ENCODE results near the gene TAF15.

Gene TAF15

DNA sequence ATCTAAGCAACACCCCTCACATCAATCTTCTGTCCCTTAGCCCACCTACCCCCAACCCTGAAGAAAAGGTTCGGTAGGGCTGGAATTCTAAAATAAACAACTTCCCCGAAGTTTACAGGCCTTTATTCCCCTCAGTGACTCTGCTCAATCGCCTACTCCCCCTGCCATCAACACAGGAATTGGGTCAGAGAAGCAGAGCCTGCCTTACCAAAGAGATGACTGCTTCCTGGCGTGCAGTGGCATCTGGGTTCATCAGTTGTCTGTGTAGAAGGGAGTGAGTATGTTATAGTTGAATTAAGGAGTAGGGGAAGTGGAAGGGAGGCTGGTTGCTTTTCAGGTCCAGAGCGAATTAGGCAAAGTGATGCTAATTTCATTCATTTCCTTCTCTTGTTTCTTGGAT, 46.7 kb downstream of the TAF15 start:
- no peaks in the 10 kb centered on the region for H3K27me3 ChIP-seq
- no peak for DNase-seq
- intact Hi-C loops (cut with DNase I; ENCODE audit: low total_unique reads) = no loop called here
- TF ChIP-seq, protein P1, sequence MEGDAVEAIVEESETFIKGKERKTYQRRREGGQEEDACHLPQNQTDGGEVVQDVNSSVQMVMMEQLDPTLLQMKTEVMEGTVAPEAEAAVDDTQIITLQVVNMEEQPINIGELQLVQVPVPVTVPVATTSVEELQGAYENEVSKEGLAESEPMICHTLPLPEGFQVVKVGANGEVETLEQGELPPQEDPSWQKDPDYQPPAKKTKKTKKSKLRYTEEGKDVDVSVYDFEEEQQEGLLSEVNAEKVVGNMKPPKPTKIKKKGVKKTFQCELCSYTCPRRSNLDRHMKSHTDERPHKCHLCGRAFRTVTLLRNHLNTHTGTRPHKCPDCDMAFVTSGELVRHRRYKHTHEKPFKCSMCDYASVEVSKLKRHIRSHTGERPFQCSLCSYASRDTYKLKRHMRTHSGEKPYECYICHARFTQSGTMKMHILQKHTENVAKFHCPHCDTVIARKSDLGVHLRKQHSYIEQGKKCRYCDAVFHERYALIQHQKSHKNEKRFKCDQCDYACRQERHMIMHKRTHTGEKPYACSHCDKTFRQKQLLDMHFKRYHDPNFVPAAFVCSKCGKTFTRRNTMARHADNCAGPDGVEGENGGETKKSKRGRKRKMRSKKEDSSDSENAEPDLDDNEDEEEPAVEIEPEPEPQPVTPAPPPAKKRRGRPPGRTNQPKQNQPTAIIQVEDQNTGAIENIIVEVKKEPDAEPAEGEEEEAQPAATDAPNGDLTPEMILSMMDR (IDR thresholded peaks at IDR 0.05) = no peak
- peaks cover 0 to 33% (median 16%) of the 10 kb centered on the region in 3 donors for H3K36me3 ChIP-seq
- no peak overlapping the region for H3K27ac ChIP-seq
- no peak overlapping the region for H3K4me3 ChIP-seq
- H3K4me1 ChIP-seq = no peaks in the 10 kb centered on the region
- H3K9me3 ChIP-seq = no peaks in the 10 kb centered on the region

DNA sequence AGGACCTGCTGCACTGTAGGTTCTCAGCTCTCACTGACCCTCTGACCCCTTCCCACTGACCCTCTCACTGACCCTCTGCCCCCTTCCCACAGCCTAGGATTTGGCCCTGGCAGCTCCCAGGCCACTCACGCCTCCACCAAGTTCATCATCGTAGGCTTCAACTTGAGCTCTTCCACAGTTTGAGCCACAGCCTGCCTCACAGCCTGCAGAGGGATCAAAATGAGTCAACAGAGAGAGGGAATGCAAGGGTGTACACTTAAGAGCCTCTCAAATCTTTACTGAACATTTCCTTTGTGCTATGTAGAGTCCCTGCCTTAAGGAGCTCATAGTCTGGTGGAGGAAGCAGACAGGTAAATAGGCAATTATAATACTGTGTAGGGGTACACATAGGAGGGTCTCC, 47.3 kb downstream of the TAF15 start:
- Histone ChIP-seq H3K4me3 (no peak overlapping the region), H3K36me3 (peaks cover 0 to 33% (median 12%) of the 10 kb centered on the region in 3 donors), H3K27me3 (no peaks in the 10 kb centered on the region), H3K27ac (no peak overlapping the region), H3K9me3 (no peaks in the 10 kb centered on the region), H3K4me1 (no peaks in the 10 kb centered on the region)
- intact Hi-C loops (cut with DNase I; ENCODE audit: low total_unique reads) = no loop called here
- no peak for DNase-seq
- TF ChIP-seq, protein P1 (IDR thresholded peaks at IDR 0.05) = no peak

DNA sequence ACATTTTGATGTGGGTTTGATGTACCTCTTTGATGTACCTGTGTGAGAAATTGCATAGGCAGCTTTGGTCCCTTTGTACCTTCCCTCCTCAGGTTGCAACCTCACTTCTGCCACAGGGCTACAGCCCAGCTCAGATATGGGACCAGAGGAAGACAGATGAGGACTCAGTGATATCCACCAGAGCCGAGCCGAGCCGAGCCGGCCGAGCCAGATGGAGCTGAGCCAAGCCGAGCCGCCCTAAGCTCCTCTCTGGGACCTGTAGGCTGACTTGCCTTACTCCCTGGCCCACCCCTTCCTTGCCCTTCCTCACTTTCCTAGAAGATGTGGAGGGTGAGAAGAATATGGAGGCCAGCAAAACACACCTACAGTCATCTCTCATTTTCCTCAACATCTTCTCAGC, 55.6 kb downstream of the TAF15 start:
- Histone ChIP-seq H3K27ac (no peak overlapping the region), H3K4me3 (no peak overlapping the region), H3K27me3 (no peaks in the 10 kb centered on the region), H3K36me3 (peaks cover 0 to 6% (median 0%) of the 10 kb centered on the region in 3 donors), H3K4me1 (peaks cover 0 to 10% (median 0%) of the 10 kb centered on the region in 4 donors), H3K9me3 (no peaks in the 10 kb centered on the region)
- DNase-seq = no peak
- TF ChIP-seq, protein P1 (IDR thresholded peaks at IDR 0.05) = no peak
- intact Hi-C loops (cut with DNase I; ENCODE audit: low total_unique reads) = no loop called here

DNA sequence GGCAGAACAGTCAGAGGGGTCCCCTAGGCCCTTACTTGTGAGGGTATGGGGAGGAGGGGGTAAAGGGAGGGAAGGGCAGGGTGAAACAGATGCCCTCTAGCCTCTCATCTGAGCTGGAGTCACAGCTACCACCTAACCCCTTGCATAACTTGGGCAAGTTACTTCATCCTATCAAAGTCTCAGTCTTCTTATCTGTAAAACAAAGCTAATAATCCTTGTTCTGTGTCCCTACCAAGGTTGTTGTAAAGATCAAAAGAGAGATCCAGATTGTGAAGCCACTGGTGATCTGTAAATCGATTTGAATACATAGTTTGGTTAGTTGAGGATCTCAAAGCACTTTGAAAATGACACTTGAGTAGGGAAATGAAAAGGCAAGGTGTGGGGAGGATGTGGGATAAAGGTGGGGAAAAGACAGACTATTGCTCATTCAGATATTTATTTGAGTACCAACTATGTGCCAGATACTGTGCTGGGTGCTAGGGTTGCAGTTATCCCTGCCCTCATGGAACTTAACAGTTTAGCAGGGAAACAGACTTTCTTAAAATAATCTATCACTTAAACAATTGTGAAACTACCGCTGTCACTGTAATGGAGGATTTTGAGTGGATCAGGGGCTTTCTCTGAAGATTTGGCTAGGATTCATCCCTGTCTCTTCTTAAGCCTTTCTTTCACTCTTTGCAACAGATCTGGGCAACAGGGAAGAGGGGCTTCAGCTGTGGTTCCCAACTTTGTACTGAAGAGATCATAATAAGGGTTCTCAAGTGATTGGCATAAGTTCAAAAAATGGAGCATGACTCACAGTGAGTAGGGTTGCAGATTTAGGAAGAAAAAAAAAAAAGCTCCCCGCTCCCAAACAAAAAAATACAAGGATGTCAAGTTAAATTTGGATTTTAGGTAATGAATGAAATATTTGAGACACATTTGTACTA, 56.4 kb downstream of the TAF15 start:
- DNase-seq = no peak
- intact Hi-C loops (cut with DNase I; ENCODE audit: low total_unique reads) = no loop called here

DNA sequence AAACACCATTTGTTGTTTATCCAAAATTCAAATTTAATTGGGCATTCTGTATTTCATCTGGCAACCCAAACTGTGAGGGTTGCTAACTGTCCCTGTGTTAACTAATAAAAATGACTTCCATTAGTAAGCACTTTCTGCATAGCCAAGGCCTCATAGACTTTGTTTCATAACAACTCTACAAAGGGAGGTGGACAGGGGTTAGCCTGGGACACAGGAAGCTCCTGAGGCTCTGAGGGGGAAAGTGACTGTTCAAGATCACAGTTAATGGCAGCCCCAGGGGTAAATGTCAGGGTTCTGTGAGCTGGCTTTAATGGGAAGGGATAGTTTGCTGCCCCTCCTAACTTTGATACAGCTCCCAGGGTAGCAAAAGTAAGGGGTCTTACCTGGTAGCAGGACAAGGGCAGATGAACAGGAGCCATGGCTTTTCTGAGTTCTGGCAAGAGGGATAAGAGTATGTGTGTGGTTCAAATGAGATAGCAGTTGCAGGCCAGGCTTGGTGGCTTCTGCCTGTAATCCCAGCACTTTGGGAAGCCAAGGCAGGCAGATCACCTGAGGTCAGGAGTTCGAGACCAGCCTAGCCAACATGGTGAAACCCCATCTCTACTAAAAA, 57.2 kb downstream of the TAF15 start:
- intact Hi-C loops (cut with DNase I; ENCODE audit: low total_unique reads) = no loop called here
- Histone ChIP-seq H3K27me3 (no peaks in the 10 kb centered on the region), H3K4me1 (peaks cover 0 to 10% (median 0%) of the 10 kb centered on the region in 4 donors), H3K9me3 (no peaks in the 10 kb centered on the region), H3K36me3 (peaks cover 0 to 6% (median 0%) of the 10 kb centered on the region in 3 donors), H3K27ac (no peak overlapping the region), H3K4me3 (no peak overlapping the region)
- TF ChIP-seq, protein P1 (IDR thresholded peaks at IDR 0.05) = no peak
- DNase-seq = no peak

More for the DNA sequence above, 56.4 kb downstream of the TAF15 start:
- Histone ChIP-seq H3K27me3 (no peaks in the 10 kb centered on the region), H3K36me3 (peaks cover 0 to 6% (median 0%) of the 10 kb centered on the region in 3 donors), H3K9me3 (no peaks in the 10 kb centered on the region), H3K27ac (no peak overlapping the region), H3K4me3 (no peak overlapping the region), H3K4me1 (peaks cover 0 to 10% (median 0%) of the 10 kb centered on the region in 4 donors)
- TF ChIP-seq, protein P1 (IDR thresholded peaks at IDR 0.05) = no peak
